ENCODE data around the gene PKP4.
"Not testable (repeated sequence)": the region's sequence is repeated elsewhere in the genome, so short reads cannot be mapped to it uniquely, and the experiment has no call there.

Gene PKP4

DNA sequence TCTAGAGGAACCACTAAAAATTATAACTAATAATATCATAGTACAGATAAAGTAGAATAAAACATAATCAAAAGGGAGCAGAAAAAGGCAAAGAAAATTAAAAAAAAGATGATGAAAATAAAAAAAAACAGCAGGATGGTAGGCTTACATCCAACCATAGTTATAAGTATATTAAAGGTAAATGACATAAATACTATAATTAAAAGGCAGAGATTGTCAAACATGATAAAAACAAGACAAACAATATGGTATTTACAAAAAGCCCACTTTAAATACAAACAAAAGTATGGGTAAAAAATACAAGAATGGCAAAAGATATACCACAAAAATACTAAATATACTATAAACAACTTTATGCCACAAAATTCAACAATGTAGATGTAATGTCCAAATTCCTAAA, 24.6 kb upstream of the PKP4 start:
- H3K27ac ChIP-seq (ENCODE audit: low read length), result no peak overlapping the region
- ATAC-seq (ENCODE audit: insufficient read depth, low read depth) (no peak), DNase-seq (no peak)
- H3K4me1 ChIP-seq (ENCODE audit: insufficient read depth, low read length), result no peaks in the 10 kb centered on the region
- H3K4me3 ChIP-seq (ENCODE audit: low read depth in 1 of 2, low read length in 2 of 2), result no peak overlapping the region
- H3K9ac ChIP-seq (ENCODE audit: low read depth, low read length), result no peak overlapping the region
- TF ChIP-seq, protein P1, sequence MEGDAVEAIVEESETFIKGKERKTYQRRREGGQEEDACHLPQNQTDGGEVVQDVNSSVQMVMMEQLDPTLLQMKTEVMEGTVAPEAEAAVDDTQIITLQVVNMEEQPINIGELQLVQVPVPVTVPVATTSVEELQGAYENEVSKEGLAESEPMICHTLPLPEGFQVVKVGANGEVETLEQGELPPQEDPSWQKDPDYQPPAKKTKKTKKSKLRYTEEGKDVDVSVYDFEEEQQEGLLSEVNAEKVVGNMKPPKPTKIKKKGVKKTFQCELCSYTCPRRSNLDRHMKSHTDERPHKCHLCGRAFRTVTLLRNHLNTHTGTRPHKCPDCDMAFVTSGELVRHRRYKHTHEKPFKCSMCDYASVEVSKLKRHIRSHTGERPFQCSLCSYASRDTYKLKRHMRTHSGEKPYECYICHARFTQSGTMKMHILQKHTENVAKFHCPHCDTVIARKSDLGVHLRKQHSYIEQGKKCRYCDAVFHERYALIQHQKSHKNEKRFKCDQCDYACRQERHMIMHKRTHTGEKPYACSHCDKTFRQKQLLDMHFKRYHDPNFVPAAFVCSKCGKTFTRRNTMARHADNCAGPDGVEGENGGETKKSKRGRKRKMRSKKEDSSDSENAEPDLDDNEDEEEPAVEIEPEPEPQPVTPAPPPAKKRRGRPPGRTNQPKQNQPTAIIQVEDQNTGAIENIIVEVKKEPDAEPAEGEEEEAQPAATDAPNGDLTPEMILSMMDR (IDR thresholded peaks at IDR 0.05; ENCODE audit: borderline replicate concordance, extremely low read depth, low read length, poor library complexity, severe bottlenecking), result no peak
- TF ChIP-seq EZH2 (IDR thresholded peaks at IDR 0.05; ENCODE audit: borderline replicate concordance, low read depth, low read length, severe bottlenecking), result no peak
- H3K9me3 ChIP-seq (ENCODE audit: insufficient read depth, low read length, severe bottlenecking), result no peaks in the 10 kb centered on the region
- no peaks in the 10 kb centered on the region for H3K36me3 ChIP-seq (ENCODE audit: insufficient read depth, low read length)
- H4K20me1 ChIP-seq (ENCODE audit: insufficient read depth, low read length), result no peaks in the 10 kb centered on the region
- H3K79me2 ChIP-seq (ENCODE audit: insufficient read depth, low read length), result no peaks in the 10 kb centered on the region
- H3K4me2 ChIP-seq (ENCODE audit: insufficient read depth, low read length), result no peak overlapping the region
- no peak overlapping the region for H2AFZ ChIP-seq (ENCODE audit: low read depth, low read length)
- H3K27me3 ChIP-seq (ENCODE audit: insufficient read depth, low read length, poor library complexity), result no peaks in the 10 kb centered on the region

DNA sequence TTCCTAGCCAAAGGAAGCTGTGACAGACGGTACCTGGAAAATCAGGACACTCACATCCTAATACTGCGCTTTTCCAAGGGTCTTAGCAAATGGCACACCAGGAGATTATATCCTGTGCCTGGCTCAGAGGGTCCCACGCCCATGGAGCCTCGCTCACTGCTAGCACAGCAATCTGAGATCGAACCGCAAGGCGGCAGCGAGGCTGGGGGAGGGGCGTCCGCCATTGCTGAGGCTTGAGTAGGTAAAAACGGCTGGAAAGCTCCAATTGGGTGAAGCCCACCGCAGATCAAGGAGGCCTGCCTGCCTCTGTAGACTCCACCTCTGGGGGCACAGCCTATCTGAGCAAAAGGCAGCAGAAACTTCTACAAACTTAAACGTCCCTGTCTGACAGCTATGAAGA, 23.0 kb upstream of the PKP4 start:
- DNase-seq; H3K9ac ChIP-seq (ENCODE audit: low read depth, low read length); H3K4me1 ChIP-seq (ENCODE audit: insufficient read depth, low read length); H3K79me2 ChIP-seq (ENCODE audit: insufficient read depth, low read length); H3K4me3 ChIP-seq (ENCODE audit: low read depth in 1 of 2, low read length in 2 of 2); H2AFZ ChIP-seq (ENCODE audit: low read depth, low read length); H3K4me2 ChIP-seq (ENCODE audit: insufficient read depth, low read length); H3K27ac ChIP-seq (ENCODE audit: low read length); ATAC-seq (ENCODE audit: insufficient read depth, low read depth); H4K20me1 ChIP-seq (ENCODE audit: insufficient read depth, low read length); H3K27me3 ChIP-seq (ENCODE audit: insufficient read depth, low read length, poor library complexity); H3K9me3 ChIP-seq (ENCODE audit: insufficient read depth, low read length, severe bottlenecking); H3K36me3 ChIP-seq (ENCODE audit: insufficient read depth, low read length): not testable (repeated sequence)

DNA sequence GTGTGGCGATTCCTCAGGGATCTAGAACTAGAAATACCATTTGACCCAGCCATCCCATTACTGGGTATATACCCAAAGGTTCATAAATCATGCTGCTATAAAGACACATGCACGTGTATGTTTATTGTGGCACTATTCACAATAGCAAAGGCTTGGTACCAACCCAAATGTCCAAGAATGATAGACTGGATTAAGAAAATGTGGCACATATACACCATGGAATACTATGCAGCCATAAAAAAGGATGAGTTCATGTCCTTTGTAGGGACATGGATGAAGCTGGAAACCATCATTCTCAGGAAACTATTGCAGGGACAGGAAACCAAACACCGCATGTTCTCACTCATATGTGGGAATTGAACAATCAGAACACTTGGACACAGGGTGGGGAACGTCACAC, 17.7 kb upstream of the PKP4 start:
- DNase-seq; ATAC-seq (ENCODE audit: insufficient read depth, low read depth): not testable (repeated sequence)

DNA sequence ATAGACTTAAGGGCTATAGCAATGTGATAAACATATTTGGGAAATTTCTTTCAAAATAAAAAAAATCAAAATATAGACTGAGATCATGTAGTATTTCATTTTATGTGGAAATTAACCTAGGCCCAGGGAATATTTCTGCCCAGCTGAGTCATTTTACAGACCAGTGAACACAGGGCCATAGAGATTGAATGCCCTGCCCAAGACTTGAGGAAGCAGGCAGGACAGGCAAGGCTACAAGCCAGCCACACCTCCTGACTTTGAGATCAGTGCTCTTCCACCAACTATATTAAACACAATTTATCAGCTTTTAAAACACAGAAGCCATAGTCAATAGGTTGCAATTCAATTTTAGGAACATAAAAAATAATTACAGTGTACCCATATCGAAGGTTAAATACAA, 13.1 kb upstream of the PKP4 start:
- Histone ChIP-seq H3K27ac (ENCODE audit: low read length) (no peak overlapping the region), H3K4me2 (ENCODE audit: insufficient read depth, low read length) (no peak overlapping the region), H2AFZ (ENCODE audit: low read depth, low read length) (no peak overlapping the region), H3K9ac (ENCODE audit: low read depth, low read length) (no peak overlapping the region), H3K4me1 (ENCODE audit: insufficient read depth, low read length) (no peaks in the 10 kb centered on the region), H3K79me2 (ENCODE audit: insufficient read depth, low read length) (no peaks in the 10 kb centered on the region), H3K9me3 (ENCODE audit: insufficient read depth, low read length, severe bottlenecking) (no peaks in the 10 kb centered on the region), H3K36me3 (ENCODE audit: insufficient read depth, low read length) (no peaks in the 10 kb centered on the region), H3K4me3 (ENCODE audit: low read depth in 1 of 2, low read length in 2 of 2) (no peak overlapping the region), H3K27me3 (ENCODE audit: insufficient read depth, low read length, poor library complexity) (peaks cover 12% of the 10 kb centered on the region), H4K20me1 (ENCODE audit: insufficient read depth, low read length) (no peaks in the 10 kb centered on the region)
- TF ChIP-seq, protein P1 (IDR thresholded peaks at IDR 0.05; ENCODE audit: borderline replicate concordance, extremely low read depth, low read length, poor library complexity, severe bottlenecking), result no peak
- TF ChIP-seq EZH2 (IDR thresholded peaks at IDR 0.05; ENCODE audit: borderline replicate concordance, low read depth, low read length, severe bottlenecking), result no peak
- ATAC-seq (ENCODE audit: insufficient read depth, low read depth) (no peak), DNase-seq (no peak)

More for the DNA sequence above, 17.7 kb upstream of the PKP4 start:
- not testable (repeated sequence) for H3K4me2 ChIP-seq (ENCODE audit: insufficient read depth, low read length); H3K27ac ChIP-seq (ENCODE audit: low read length); H3K27me3 ChIP-seq (ENCODE audit: insufficient read depth, low read length, poor library complexity); H3K79me2 ChIP-seq (ENCODE audit: insufficient read depth, low read length); H3K4me3 ChIP-seq (ENCODE audit: low read depth in 1 of 2, low read length in 2 of 2); H3K36me3 ChIP-seq (ENCODE audit: insufficient read depth, low read length); H4K20me1 ChIP-seq (ENCODE audit: insufficient read depth, low read length); H2AFZ ChIP-seq (ENCODE audit: low read depth, low read length); H3K4me1 ChIP-seq (ENCODE audit: insufficient read depth, low read length); H3K9me3 ChIP-seq (ENCODE audit: insufficient read depth, low read length, severe bottlenecking); H3K9ac ChIP-seq (ENCODE audit: low read depth, low read length)
